GM21390 (cell line): Measurements from ENCODE around the gene CCDC200.
"Not testable (repeated sequence)": the region's sequence is repeated elsewhere in the genome, so short reads cannot be mapped to it uniquely, and the experiment has no call there.

Source experiments
- ATAC-seq: cut with Tn5 transposase; IDR thresholded peaks from one replicate; pipeline ENCODE4 v1.9.1; 2021; ENCODE audit not compliant: unreplicated experiment

CCDC200 gene

DNA sequence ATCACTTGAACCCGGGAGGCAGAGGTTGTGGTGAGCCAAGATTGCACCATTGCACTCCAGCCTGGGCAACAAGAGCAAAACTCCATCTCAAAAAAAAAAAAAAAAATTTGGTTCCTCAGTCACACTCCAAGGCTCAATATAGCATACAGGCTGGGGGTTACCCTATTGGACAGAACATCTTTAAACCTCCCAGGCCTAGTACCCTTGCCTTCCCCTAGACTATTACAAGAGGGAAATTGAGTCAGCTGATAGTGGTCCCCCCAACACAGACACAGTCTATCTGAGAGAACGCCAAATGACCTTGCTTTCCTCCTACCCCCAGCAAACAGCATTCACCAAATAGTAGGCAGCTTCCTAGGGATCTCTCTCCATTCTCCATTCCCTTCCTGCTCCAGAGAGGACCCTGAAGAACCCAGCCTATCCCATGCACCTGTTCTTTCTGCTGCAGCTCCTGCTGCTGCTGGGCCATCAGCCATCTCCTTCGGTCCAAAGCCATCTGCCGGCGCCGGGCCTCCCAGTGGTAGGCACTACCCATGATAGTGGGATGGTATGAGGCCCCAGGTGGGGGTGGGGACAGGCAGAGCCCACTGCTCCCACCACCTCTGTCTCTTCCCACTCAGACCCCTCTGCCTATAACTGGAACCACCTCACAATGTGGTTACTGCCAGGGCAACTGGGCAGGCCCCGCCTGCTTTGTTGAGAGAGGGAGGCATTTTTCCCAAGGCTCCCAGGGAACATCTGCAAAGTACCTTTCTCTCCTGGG lies at the start of gene CCDC200:
TSS of gene CCDC200 (minus strand) at position 604 of the 763 bp plus-strand sequence. CDS start at position 535, 69 bp downstream.
- ATAC-seq, result not testable (repeated sequence)

- ATAC-seq, result not testable (repeated sequence)
Measured at GRCh38 chr17:43272914-43273313, 44.5 kb upstream of the CCDC200 start.

DNA sequence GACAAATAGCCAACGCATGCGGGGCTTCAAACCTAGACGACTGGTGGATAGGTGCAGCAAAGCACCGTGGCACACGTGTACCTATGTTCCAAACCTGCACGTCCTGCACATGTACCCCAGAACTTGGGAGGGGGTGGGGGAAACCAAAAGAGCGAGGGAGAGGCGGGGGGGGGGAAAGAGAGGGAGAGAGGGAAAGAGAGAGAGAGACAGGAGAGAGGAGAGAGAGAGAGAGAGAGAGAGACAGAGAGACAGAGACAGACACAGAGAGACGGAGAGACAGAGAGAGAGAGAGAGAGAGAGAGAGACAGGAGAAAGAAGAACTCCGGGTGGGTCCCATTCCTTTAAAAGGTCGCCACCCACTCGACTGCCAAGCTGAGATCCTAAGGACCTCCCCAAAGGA lies 44.1 kb upstream of the CCDC200 start:
- ATAC-seq, result not testable (repeated sequence)

- not testable (repeated sequence) for ATAC-seq
Measured at GRCh38 chr17:43270552-43271504, 42.4 kb upstream of the CCDC200 start.

- ATAC-seq, result not testable (repeated sequence)
Measured at GRCh38 chr17:43246456-43246855, 18.0 kb upstream of the CCDC200 start.

- not testable (repeated sequence) for ATAC-seq
Measured at GRCh38 chr17:43240596-43241352, 12.4 kb upstream of the CCDC200 start.

GRCh38 chr17:43239597-43239996 lies 11.2 kb upstream of the CCDC200 start:
- ATAC-seq, result not testable (repeated sequence)

DNA sequence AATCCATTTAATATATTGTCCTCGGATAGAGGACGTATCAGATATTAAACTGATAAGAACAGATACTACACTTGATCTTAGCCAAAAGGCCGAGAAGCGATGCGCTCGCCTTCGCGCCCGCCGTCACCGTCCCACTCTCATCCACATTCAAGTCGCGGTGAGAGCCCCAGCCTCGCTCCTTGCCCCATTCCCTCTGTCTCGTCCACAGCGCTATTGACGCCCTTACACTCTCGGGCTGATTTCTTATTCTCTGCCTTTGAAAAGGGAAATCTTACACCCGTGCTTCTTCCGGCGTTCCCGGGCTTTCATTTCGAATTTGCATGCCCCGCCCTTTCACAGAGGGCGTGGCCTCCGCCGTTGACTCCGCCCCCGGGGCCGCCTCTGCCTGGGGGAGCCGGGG lies 5.5 kb upstream of the CCDC200 start, which contains the start of gene RNU2-1:
TSS of gene RNU2-1 (minus strand) at position 101 of the 400 bp plus-strand sequence.
- ATAC-seq, result not testable (repeated sequence)

- not testable (repeated sequence) for ATAC-seq
Measured at GRCh38 chr17:43233263-43233662, 4.8 kb upstream of the CCDC200 start.

GRCh38 chr17:43232021-43232699 lies 3.7 kb upstream of the CCDC200 start:
- not testable (repeated sequence) for ATAC-seq

DNA sequence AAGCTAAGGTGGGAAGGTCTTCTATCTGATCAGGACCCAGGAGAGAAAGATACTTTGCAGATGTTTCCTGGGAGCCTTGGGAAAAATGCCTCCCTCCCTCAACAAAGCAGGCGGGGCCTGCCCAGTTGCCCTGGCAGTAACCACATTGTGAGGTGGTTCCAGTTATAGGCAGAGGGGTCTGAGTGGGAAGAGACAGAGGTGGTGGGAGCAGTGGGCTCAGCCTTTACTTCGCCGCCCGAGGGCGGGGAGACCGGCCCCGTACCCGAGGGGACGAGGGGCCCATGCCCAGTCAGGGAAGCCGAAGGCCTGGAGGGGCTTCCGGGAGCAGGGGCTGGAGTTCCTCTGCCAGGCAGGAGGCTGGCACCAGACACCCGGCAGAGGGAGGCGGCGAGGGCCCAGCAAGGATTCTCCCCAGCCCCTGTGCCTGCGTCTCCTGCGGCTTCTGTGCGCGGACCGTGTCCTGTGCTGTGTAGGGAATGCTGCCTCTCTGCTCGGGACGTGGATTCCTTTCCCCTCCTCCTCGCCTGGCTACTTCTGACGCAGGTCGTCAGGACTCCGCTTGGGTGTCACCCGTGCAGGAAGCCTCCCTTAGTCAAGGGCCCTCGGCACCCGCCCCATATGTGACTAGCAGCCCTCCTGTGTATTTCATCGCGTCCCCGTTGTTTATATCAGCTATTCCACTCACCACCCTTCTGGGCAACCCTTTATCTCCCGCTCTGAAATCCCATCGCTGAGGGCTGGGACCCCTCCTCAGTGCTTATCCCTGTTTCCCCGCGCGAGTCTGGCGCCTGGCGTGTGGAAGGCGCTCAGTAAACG lies 3.0 kb upstream of the CCDC200 start:
- ATAC-seq, result not testable (repeated sequence)

DNA sequence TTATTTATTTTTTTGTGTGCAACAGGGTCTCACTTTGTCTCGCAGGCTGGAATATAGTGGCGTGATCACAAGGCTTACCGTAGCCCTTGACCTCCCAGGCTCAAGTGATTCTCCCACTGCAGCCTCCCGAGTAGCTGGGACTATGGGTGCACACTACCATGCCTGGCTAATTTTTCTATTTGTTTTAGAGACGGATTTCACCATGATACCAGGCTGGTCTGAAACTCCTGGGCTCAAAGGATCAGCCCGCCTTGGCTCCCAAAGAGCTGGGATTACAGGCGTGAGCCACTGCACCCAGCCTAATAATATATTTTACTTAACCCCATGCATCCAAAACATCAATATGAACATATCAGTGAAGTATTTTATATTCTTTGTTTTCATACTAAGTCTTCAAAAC lies 2.0 kb downstream of the CCDC200 start:
- ATAC-seq, result no peak

- ATAC-seq, result no peak
Measured at GRCh38 chr17:43224146-43224705, 4.2 kb downstream of the CCDC200 start.

DNA sequence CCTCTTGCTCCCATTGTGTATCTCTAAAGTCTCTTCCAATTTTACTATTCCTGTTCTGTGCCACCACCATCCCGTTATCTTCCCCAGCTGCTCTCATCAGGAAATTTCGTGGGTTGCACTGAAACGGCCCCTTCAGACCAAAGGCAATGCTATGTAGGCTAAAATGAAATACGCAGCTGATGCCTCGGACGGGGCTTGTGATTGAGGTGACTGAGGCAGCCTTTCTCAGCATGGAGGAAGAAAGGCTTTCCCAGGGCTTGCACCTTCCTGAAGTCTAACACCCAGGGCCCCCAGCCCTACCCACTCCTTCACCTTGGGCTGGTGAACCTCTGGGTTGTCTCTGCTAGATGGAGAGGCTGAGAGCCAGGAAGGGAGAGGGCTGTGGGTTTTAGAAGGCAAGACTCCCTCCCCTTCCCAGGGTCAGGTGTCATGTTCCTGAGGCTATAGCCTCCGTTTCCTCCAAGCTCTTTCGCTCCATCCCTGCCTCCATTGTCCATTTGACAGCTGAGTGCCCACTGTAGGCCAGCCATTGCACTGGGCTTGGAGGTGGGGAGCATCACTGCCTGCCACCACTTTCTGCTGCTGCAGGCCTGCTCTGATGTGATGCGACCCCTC lies 7.8 kb downstream of the CCDC200 start:
- ATAC-seq, result no peak

GRCh38 chr17:43219746-43220380 lies 8.6 kb downstream of the CCDC200 start:
- ATAC-seq, result no peak

GRCh38 chr17:43219001-43219400 lies 9.4 kb downstream of the CCDC200 start:
- no peak for ATAC-seq

DNA sequence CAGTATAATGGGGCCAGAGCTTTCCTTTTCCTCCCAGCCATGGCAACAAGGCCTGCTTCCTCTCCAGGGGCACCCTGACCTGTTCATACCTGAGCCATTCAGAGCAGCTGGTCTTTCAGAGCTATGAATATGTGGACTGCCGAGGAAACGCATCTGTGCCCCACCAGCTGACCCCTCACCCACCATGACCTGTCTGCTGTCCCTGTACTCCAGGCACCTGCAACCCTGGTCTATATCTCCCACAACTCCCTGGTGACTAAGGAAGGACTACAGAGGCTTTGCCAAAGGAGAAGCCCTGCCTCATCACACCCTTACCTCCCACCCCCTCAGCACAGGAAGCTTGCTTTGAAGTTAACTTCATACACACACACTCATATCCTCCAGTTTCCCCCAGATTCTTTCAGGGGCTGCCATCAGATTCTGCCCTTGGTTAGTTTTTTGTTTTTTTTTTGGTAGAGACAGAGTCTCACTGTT lies 10.8 kb downstream of the CCDC200 start:
- ATAC-seq, result no peak
